CD14-positive monocyte (primary cell): Measurements from ENCODE around the gene ATP6AP1. TPM values are rescaled to one million over a fixed set of nuclear protein-coding genes. Genes with fewer than 3 reads are reported as not detected.

ENCODE experiments used
- DNase-seq, 3 donors: peaks; one replicate each; pipeline ENCODE4 v3.0.0-alpha.2; 2011 to 2022
- H2AFZ ChIP-seq: 2 replicates; pipeline ENCODE4 v1.6.0; 2012; ENCODE audit warnings: mild to moderate bottlenecking, low read depth, low read length, inconsistent platforms; ENCODE audit not compliant: insufficient read depth, poor library complexity, severe bottlenecking
- H3K27ac ChIP-seq, 2 donors: 1 replicate in 1 of 2; 2 replicates in 1 of 2; pipeline ENCODE4 v1.5.1; 2012 to 2013; ENCODE audit warnings: low read length in 2 of 2, control low read depth in 1 of 2, inconsistent platforms in 1 of 2, low read depth in 1 of 2, mild to moderate bottlenecking in 1 of 2
- H3K27me3 ChIP-seq, 2 donors: one replicate each; pipeline versions ENCODE4 v1.6.0 to v1.6.1; 2011 to 2013; ENCODE audit warnings: low read length in 2 of 2; ENCODE audit not compliant: control insufficient read depth in 2 of 2, insufficient read depth in 2 of 2
- H3K36me3 ChIP-seq, 2 donors: replicated peaks in 1 of 2; 1 replicate in 1 of 2; 2 replicates in 1 of 2; pipeline versions ENCODE4 v1.5.1 to v1.6.1; 2012 to 2013; ENCODE audit warnings: low read length in 2 of 2, control low read depth in 1 of 2, inconsistent platforms in 1 of 2, mild to moderate bottlenecking in 1 of 2; ENCODE audit not compliant: insufficient read depth in 2 of 2, control insufficient read depth in 1 of 2
- H3K4me1 ChIP-seq, 2 donors: 1 replicate in 1 of 2; 2 replicates in 1 of 2; pipeline versions ENCODE4 v1.5.1 to v1.6.1; 2012 to 2013; ENCODE audit warnings: low read length in 2 of 2, control low read depth in 1 of 2, inconsistent platforms in 1 of 2, mild to moderate bottlenecking in 1 of 2, moderate library complexity in 1 of 2; ENCODE audit not compliant: insufficient read depth in 2 of 2, control insufficient read depth in 1 of 2
- H3K4me2 ChIP-seq: replicated peaks from 2 replicates; pipeline ENCODE3; 2012; ENCODE audit warnings: low read length, moderate library complexity, mild to moderate bottlenecking; ENCODE audit not compliant: poor library complexity, severe bottlenecking; ENCODE audit errors: extremely low read depth
- H3K4me3 ChIP-seq, 3 experiments: fragments of 200-600 bp in 1 of 3; sonication (generic) in 1 of 3; replicated peaks in 1 of 3; 1 replicate in 2 of 3; 2 replicates in 1 of 3; pipeline ENCODE4 v1.5.1; 2011 to 2013; ENCODE audit warnings: low read length in 3 of 3, mild to moderate bottlenecking in 3 of 3, control low read depth in 2 of 3, low read depth in 2 of 3, inconsistent platforms in 1 of 3, moderate library complexity in 1 of 3
- H3K79me2 ChIP-seq: 2 replicates; pipeline ENCODE4 v1.6.0; 2012; ENCODE audit warnings: mild to moderate bottlenecking, control low read depth, inconsistent platforms, low read length, moderate library complexity; ENCODE audit not compliant: insufficient read depth
- H3K9ac ChIP-seq: 2 replicates; pipeline ENCODE4 v1.6.0; 2017; ENCODE audit warnings: low read length, mild to moderate bottlenecking; ENCODE audit not compliant: insufficient read depth, poor library complexity, severe bottlenecking
- H3K9me3 ChIP-seq, 2 donors: replicated peaks in 1 of 2; 1 replicate in 1 of 2; 2 replicates in 1 of 2; pipeline versions ENCODE4 v1.5.1 to v1.6.1; 2012 to 2013; ENCODE audit warnings: low read length in 2 of 2, control low read depth in 1 of 2; ENCODE audit not compliant: control insufficient read depth in 1 of 2, insufficient read depth in 1 of 2
- H4K20me1 ChIP-seq: 2 replicates; pipeline ENCODE4 v1.6.0; 2012; ENCODE audit warnings: mild to moderate bottlenecking, low read length, control low read depth, moderate library complexity; ENCODE audit not compliant: insufficient read depth
- H3K27ac Mint-ChIP-seq, 7 donors: one replicate each; pipeline ENCODE4 v1.8.0; 2020; ENCODE audit warnings: mild to moderate bottlenecking in 7 of 7, mixed read lengths in 7 of 7, moderate library complexity in 6 of 7, inconsistent platforms in 2 of 7
- H3K27me3 Mint-ChIP-seq, 3 donors: one replicate each; pipeline ENCODE4 v1.8.0; 2021 to 2022; ENCODE audit warnings: low read depth in 3 of 3, mild to moderate bottlenecking in 3 of 3, mixed read lengths in 3 of 3, moderate library complexity in 3 of 3, inconsistent platforms in 1 of 3
- H3K36me3 Mint-ChIP-seq, 2 donors: one replicate each; pipeline ENCODE4 v1.8.0; 2020; ENCODE audit warnings: mixed read lengths in 2 of 2, inconsistent platforms in 1 of 2, mild to moderate bottlenecking in 1 of 2
- H3K4me1 Mint-ChIP-seq: one replicate; pipeline ENCODE4 v1.8.0; 2020; ENCODE audit warnings: mild to moderate bottlenecking, mixed read lengths
- H3K4me3 Mint-ChIP-seq, 2 donors: one replicate each; pipeline ENCODE4 v1.8.0; 2020; ENCODE audit warnings: mild to moderate bottlenecking in 2 of 2, mixed read lengths in 2 of 2, moderate library complexity in 1 of 2
- H3K9me3 Mint-ChIP-seq, 7 donors: one replicate each; pipeline ENCODE4 v1.8.0; 2020 to 2022; ENCODE audit warnings: mixed read lengths in 7 of 7, mild to moderate bottlenecking in 6 of 7, moderate library complexity in 6 of 7, inconsistent platforms in 2 of 7
- WGBS: methylation state at CpG from one replicate; pipeline ENCODE4 v1.1.5; 2013; ENCODE audit warnings: missing lambda C conversion rate; ENCODE audit not compliant: insufficient coverage; 5-methylcytosine and 5-hydroxymethylcytosine counted together
- intact Hi-C, 2 donors: fragments of 100-400 bp; cut with micrococcal nuclease; formaldehyde crosslinking; loops; one replicate each; pipeline versions ENCODE4 v1.15.0 to v1.15.1; 2023
- polyA plus RNA-seq, 3 donors: library from polyadenylated mRNA; depleted of rRNA in 1 of 3; unstranded in 2 of 3; stranded (reverse) in 1 of 3; fragments of 300-500 nt in 2 of 3; fragments of >200 nt in 1 of 3; fragmentation: Illumina TruSeq in 2 of 3; gene quantifications; 1 replicate in 2 of 3; 2 replicates in 1 of 3; pipeline ENCODE4 v1.2.3, GENCODE V29; 2012 to 2021
- TF ChIP-seq, protein P1 (sequence below): fragments of 200-600 bp; IDR thresholded peaks from one replicate; pipeline ENCODE4 v1.8.0; 2022; ENCODE audit warnings: antibody characterized with exemption, mild to moderate bottlenecking

ATP6AP1 gene
- polyA plus RNA-seq, 3 donors: 116 to 178 (median 145) TPM

DNA sequence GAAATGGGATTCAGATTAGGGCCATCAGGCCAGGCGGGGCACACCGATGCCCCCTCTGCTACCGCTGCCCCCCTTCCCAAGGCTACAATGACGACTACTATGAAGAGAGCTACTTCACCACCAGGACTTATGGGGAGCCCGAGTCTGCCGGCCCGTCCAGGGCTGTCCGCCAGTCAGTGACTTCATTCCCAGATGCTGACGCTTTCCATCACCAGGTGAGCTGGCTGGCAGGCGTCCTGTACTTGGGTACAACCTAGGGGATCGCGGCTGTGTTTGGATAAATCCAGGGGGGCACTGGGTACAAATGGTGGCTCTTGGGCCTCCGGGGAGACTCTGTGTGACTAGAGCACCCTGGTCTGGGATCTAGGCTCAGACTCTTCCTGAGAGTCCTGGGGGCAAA, 48.3 kb upstream of the ATP6AP1 start:
- Histone ChIP-seq H4K20me1 (no peaks in the 10 kb centered on the region), H3K27ac (peak overlapping the region; percentile 84 to 95), H3K9ac (peak overlapping the region; percentile 97), H3K4me2 (peak overlapping the region; percentile 73), H3K36me3 (no peaks in the 10 kb centered on the region), H3K4me1 (peaks cover 34 to 35% of the 10 kb centered on the region in 2 donors), H3K27me3 (no peaks in the 10 kb centered on the region), H2AFZ (no peak overlapping the region), H3K4me3 (peak overlapping the region; percentile 69 to 78 (median 74)), H3K9me3 (no peaks in the 10 kb centered on the region), H3K79me2 (peaks cover 16% of the 10 kb centered on the region)
- DNase-seq: no peak
- Mint-ChIP-seq H3K27me3 (peaks cover 0 to 6% (median 2%) of the 10 kb centered on the region in 3 donors), H3K4me1 (peaks cover 31% of the 10 kb centered on the region), H3K36me3 (peaks cover 5 to 10% of the 10 kb centered on the region in 2 donors), H3K27ac (peak overlapping the region; percentile 88 to 95 (median 93)), H3K9me3 (peaks cover 0 to 23% (median 4%) of the 10 kb centered on the region in 7 donors), H3K4me3 (peak overlapping the region; percentile 77 to 84)
- 68% methylated on average over 9 of the region's 13 CpGs for WGBS
- intact Hi-C loops: no loop called here
- TF ChIP-seq, protein P1, sequence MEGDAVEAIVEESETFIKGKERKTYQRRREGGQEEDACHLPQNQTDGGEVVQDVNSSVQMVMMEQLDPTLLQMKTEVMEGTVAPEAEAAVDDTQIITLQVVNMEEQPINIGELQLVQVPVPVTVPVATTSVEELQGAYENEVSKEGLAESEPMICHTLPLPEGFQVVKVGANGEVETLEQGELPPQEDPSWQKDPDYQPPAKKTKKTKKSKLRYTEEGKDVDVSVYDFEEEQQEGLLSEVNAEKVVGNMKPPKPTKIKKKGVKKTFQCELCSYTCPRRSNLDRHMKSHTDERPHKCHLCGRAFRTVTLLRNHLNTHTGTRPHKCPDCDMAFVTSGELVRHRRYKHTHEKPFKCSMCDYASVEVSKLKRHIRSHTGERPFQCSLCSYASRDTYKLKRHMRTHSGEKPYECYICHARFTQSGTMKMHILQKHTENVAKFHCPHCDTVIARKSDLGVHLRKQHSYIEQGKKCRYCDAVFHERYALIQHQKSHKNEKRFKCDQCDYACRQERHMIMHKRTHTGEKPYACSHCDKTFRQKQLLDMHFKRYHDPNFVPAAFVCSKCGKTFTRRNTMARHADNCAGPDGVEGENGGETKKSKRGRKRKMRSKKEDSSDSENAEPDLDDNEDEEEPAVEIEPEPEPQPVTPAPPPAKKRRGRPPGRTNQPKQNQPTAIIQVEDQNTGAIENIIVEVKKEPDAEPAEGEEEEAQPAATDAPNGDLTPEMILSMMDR: no peak

DNA sequence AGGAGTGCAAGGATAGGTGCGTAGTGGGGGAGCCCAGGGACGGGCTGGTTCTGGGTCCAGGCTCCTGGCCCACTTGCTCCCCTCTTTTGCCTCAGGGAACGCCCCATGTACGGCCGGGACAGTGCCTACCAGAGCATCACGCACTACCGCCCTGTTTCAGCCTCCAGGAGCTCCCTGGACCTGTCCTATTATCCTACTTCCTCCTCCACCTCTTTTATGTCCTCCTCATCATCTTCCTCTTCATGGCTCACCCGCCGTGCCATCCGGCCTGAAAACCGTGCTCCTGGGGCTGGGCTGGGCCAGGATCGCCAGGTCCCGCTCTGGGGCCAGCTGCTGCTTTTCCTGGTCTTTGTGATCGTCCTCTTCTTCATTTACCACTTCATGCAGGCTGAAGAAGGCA, 47.7 kb upstream of the ATP6AP1 start:
- Histone ChIP-seq H3K27ac (no peak overlapping the region), H3K9ac (peak overlapping the region; percentile 97), H3K9me3 (no peaks in the 10 kb centered on the region), H2AFZ (no peak overlapping the region), H3K36me3 (no peaks in the 10 kb centered on the region), H3K4me1 (peaks cover 34% of the 10 kb centered on the region in 2 donors), H3K79me2 (peaks cover 16% of the 10 kb centered on the region), H4K20me1 (no peaks in the 10 kb centered on the region), H3K27me3 (no peaks in the 10 kb centered on the region), H3K4me2 (peak overlapping the region; percentile 73), H3K4me3 (peak overlapping the region in 1 of 3 experiments; percentile 74)
- Mint-ChIP-seq H3K4me3 (peak overlapping the region; percentile 59 to 84), H3K36me3 (peaks cover 5 to 10% of the 10 kb centered on the region in 2 donors), H3K27ac (peak overlapping the region; percentile 88 to 95 (median 93)), H3K4me1 (peaks cover 31% of the 10 kb centered on the region), H3K27me3 (peaks cover 0 to 5% (median 0%) of the 10 kb centered on the region in 3 donors), H3K9me3 (peaks cover 0 to 22% (median 4%) of the 10 kb centered on the region in 7 donors)
- intact Hi-C loops: no loop called here
- no peak for DNase-seq
- TF ChIP-seq, protein P1: no peak
- 100% methylated on average over 2 of the region's 14 CpGs for WGBS
